NCI-H460 (cell line): Measurements from ENCODE around the gene VRK1. TPM values are rescaled to one million over a fixed set of nuclear protein-coding genes. Genes with fewer than 3 reads are reported as not detected.
"Not testable (repeated sequence)": the region's sequence is repeated elsewhere in the genome, so short reads cannot be mapped to it uniquely, and the experiment has no call there.

Experiments used
- DNase-seq: peaks from one replicate; pipeline ENCODE4 v3.0.0-alpha.2; 2016; ENCODE audit warnings: low read depth; ENCODE audit errors: extremely low read depth
- polyA plus RNA-seq: library from polyadenylated mRNA; depleted of rRNA; stranded (reverse); fragments of >200 nt; gene quantifications from 2 replicates; pipeline ENCODE4 v1.2.3, GENCODE V29; 2014; cell fraction: nucleus; rRNA removed
- total RNA-seq: library from RNA; depleted of rRNA; stranded (reverse); fragments of >200 nt; shearing (Covaris generic); gene quantifications from 2 replicates; pipeline ENCODE4 v1.2.3, GENCODE V29; 2014; rRNA removed

Gene VRK1, protein sequence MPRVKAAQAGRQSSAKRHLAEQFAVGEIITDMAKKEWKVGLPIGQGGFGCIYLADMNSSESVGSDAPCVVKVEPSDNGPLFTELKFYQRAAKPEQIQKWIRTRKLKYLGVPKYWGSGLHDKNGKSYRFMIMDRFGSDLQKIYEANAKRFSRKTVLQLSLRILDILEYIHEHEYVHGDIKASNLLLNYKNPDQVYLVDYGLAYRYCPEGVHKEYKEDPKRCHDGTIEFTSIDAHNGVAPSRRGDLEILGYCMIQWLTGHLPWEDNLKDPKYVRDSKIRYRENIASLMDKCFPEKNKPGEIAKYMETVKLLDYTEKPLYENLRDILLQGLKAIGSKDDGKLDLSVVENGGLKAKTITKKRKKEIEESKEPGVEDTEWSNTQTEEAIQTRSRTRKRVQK
- 37.1 and 38.7 TPM in 2 replicates for total RNA-seq
- 39.7 and 41.7 TPM in 2 replicates for polyA plus RNA-seq

DNA sequence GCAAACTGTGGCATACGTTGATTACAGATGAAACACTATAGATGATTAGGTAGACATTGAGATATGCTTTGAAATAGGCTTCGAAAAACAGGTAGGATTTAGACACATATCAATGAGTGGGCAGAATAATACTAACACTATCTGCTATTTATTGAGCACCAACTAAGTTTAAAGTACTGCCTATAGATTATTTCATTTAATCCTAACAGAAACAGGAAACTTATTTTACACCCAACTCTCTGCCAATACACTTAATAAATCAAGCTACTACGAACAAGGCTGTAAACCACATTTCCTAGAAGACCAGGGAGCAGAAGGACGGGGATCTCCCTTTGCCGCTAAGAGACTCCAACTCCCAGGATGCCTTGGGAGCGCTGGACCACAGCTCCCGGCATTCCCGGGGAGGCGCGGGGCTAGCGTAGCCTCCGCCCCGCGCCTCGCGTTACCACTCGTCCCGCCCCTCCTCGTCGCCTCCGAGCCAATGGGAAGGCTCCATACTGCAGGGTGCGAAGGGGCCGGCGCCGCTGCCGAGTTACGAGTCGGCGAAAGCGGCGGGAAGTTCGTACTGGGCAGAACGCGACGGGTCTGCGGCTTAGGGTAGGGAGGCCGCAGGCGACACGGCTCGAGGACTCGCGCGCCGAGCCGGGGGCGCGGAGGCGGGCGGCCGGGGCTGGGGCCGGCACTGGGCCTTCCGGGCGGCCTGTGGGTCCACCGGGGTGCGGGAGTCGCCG lies at the start of gene VRK1:
VRK1 (plus strand) TSS at position 532 of the 731 bp plus-strand sequence. CDS start 36,090 bp downstream, outside the sequence.
- peak; percentile 95 for DNase-seq

- DNase-seq, result no peak
Measured at GRCh38 chr14:96747608-96748007, 49.6 kb upstream of the VRK1 start.

GRCh38 chr14:96748362-96748761 lies 48.8 kb upstream of the VRK1 start:
- DNase-seq, result no peak

DNA sequence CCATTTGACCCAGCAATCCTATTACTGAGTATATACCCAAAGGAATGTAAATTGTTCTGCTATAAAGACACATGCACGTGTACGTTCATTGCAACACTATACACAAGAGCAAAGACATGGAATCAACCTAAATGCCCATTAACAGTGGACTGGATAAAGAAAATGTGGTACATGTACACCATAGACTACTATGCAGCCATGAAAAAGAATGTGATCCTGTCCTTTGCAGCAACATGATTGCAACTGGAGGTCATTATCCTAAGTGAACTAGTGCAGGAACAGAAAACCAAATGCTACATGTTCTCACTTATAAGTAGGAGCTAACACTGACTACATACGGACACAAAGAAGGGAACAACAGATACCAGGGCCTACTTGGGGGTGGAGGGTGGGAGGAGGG lies 45.7 kb upstream of the VRK1 start:
- no peak for DNase-seq

DNA sequence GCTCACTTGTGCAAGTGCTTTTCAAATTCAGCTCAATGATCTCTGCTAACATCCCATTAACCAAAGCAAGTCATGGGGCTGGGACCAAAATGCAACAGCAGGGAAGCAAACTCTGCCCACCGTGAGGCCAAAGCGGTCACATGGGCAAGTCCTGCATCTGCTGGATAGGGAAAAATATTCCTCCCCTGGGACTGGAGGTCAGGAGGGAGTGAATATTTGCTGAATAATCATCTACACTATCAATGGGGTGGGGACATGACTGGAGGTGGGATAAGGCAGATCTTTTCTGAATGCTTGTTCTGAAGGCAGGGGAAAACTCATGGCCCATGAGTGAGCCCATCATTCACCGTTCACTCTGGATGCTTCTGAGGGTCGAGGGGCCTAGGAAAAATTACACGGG lies 45.1 kb upstream of the VRK1 start:
- no peak for DNase-seq

GRCh38 chr14:96752594-96752993 lies 44.6 kb upstream of the VRK1 start:
- no peak for DNase-seq

DNA sequence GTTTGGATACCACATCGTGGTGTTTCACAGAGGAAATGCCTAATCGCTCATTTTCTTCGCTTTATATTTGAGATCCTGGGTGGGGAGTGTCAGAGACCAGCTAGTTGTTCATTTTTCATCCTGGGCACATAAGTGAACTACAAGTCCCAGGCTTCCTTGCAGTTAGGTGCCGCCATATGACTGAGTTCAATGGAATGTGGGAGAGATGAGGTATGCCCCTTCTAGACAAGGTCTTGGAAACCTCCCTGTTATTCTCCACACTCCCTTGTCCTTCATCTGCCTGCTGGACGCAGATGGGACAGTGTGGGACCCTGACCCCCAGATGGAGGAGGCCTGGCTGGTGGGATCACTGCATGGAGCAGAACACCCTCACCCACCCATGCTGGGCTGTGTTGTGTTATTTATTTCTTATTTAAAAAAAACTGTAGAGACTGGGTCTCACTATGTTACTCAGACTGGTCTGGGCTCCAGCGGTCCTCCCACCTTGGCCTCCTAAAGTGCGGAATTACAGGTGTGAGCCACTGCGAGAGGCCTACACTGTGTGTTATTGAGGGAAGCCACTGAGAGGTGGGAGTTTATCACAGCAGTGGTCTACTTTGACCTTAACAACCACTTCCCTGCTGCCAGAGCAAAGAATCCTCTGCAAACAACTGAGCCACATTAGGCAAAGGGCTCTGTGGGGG lies 42.9 kb upstream of the VRK1 start:
- no peak for DNase-seq

- no peak for DNase-seq
Measured at GRCh38 chr14:96754845-96755184, 42.4 kb upstream of the VRK1 start.

- no peak for DNase-seq
Measured at GRCh38 chr14:96756745-96757144, 40.4 kb upstream of the VRK1 start.

DNA sequence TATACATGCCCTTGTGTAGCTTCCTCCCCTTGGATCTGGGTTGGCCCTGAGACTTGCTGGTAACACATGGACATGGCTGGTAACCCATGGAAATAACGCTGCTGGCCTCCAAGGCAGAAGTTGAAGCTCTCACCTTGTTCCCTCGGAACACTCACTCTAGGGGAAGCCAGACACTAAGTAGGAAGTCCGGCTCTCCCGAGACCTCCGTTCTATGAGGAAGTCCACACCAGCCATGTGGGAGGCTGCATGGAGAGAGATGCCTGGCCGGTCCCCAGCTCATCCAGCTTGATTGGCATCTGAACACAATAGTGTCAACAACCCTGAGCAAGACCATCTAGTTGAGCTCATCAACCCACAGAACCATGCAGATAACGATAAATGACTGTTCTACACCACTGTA lies 39.7 kb upstream of the VRK1 start:
- no peak for DNase-seq

GRCh38 chr14:96761066-96761465 lies 36.1 kb upstream of the VRK1 start:
- DNase-seq, result no peak

- DNase-seq, result peak; percentile 61
Measured at GRCh38 chr14:96762650-96763049, 34.5 kb upstream of the VRK1 start.

DNA sequence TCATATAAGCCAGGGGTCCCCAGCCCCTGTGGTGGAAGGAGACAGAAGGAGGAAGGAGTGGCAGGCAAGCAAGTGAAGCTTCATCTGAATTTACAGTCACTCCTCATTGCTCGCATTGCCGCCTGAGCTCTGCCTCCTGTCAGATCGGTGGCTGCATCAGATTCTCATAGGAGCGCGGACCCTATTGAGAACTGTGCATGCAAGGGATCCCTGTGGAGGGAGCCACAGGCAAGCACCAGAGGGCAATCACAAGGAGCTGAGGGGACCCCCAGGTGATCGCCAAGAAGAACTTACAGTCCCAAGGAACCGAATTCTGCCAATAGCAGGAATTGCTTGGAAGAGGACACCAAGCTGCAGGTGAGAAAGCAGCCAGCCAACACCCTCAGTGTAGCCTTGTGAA lies 33.2 kb upstream of the VRK1 start:
- DNase-seq, result no peak

- not testable (repeated sequence) for DNase-seq
Measured at GRCh38 chr14:96765205-96765604, 32.0 kb upstream of the VRK1 start.

DNA sequence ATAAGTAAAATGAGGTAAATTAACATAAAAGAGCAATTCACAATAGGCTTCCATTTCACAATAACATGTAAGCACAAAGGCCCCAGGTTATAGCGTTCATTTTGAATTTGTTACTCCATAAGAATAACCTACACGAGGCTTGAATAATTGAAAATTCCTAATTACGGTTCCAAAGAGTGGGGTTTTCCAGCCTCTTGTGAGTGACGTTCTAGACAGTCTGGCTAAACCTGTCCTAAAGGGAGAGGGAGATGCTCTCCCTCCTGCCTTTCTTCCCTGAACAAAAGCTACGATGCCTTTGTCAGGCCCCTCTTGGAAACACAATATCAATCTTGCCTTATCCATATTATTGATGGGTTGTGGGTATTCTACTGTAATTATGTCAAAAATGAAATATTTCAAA lies 24.3 kb upstream of the VRK1 start:
- DNase-seq, result no peak

DNA sequence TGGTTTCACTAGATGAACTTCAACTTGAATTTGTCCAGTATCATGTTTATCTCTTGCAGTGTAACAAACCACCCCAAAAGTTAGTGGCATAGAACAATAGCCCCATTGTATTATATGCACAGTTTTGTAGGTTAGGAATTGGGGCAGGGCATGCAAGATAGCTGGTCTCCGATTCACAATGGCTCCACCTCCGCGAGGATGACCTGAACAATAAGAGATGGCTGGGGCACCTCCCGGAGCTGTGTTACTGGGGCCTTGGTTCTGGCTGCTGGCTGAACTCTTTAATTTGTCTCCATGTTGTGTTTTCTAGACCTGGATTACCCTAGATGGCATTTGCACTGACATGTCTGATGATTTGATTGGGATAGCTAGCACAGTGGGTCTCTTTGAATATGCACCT lies 20.4 kb upstream of the VRK1 start:
- no peak for DNase-seq

- no peak for DNase-seq
Measured at GRCh38 chr14:96780500-96780899, 16.7 kb upstream of the VRK1 start.

DNA sequence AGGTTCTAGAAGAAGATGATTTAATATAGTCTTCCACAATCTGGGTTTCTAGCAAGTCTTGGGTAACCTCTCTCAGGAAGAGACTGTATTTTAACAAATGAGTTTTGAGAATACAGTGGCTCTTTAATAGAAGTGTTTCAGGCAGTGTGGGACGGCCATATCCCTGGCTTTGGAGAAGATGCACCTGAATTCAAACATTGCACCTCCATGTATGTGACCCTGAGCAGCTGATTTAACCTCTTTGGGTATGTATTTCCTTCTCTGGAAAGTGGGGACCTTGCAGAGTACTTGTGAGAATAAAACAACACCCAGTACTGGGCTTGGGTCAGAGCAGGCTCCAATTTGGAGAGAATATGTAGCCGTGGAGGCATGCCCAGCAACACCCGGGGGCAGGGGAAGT lies 15.8 kb upstream of the VRK1 start:
- no peak for DNase-seq

DNA sequence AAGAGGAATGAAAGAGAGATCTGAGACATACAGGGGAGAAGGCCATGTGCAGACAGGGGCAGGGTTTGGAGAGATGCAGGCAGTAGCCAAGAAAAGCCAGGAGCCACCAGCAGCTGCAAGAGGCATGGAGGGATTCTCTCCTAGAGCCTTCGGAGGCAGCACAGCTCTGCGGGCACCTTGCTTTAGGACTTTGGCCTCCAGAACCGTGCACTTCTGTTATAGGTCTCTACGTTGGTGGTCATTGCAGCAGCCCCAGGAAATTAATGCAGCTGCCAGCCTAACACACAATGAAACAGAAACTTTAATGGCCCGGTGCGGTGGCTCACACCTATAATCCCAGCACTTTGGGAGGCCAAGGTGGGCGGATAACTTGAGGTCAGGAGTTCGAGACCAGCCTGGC lies 14.7 kb upstream of the VRK1 start:
- DNase-seq, result no peak

DNA sequence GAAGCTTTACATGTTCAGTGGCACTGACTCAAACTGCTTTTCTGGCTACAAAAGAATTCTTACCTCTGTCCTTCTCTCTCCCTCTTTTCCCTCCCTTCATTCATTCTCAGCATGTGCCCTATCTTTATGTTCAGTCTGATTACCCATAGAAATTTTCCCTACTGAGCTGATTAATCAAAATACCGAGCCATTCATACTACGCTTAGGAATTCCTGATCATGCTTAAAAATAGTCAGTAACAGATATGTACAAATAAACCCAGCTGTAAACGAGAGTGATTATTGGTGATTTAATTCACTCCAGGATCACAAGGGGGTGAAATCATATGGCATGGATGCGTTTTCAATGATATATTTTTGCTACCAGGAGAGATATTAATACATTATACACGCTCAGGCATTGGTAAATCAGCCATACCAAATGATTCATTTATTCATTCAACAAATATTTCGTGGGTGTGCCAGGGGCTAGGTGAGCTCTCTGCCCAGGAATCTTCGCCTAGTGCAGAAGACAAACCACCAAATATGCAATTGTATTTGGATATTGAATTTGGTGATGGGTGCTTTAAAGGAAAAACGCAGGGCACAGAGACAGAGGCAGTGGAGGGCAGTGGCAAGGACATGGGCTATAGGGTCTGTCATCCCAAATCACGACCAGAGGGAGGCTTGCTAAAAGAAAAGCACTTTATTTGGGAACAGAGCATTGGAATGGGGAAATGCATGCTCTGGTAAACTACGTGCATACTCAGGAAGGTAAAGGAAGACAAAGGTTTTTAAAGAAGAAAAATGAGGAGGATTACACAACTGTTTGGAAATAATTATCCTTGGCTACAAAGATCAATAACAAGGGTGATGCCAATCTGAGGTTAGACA lies 13.9 kb upstream of the VRK1 start:
- DNase-seq, result no peak

DNA sequence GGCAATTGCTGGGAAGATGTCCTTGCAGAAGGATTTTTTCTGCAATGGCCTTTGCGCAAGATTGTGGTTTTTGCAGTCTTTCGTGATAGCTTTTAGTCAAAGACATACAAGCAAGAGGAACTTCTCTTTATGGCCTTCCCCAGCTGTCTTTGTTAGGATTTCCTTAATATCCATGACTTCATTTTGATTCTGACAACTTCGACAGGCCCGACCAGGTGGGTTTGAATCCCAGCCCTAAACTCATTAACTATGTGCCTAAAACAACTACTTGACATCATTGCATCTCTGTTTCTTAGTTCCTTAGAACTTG lies 13.3 kb upstream of the VRK1 start:
- DNase-seq, result no peak
